HCT116 (cell line): Measurements from ENCODE around the gene ADAR. TPM values are rescaled to one million over a fixed set of nuclear protein-coding genes. Genes with fewer than 3 reads are reported as not detected.

Experiments used
- ATAC-seq: fragments of 200-7000 bp; cut with Tn5 transposase; 2 replicates; pipeline ENCODE4 v1.9.1; 2020; ENCODE audit warnings: mild to moderate bottlenecking, moderate library complexity
- BruUV-seq: library from RNA; stranded (reverse); fragments of 400-500 nt; replicated peaks from 2 replicates; lab custom pipeline; 2021; lab: Mats Ljungman, UMichigan
- CTCF ChIA-PET: fragments of 300-600 bp; sonication (Branson Sonifier 250); formaldehyde crosslinking; loops from one replicate; lab custom pipeline; 2021; ENCODE audit warnings: antibody characterized with exemption; lab: Charles Lee
- POLR2A ChIA-PET: fragments of 300-600, 350-600 bp; sonication (Branson Sonifier 250); formaldehyde crosslinking; loops from one replicate; lab custom pipeline; 2021; ENCODE audit warnings: antibody characterized with exemption; lab: Charles Lee
- RAD21 ChIA-PET, 2 experiments: fragments of 300-600 bp; sonication (Branson Sonifier 250); formaldehyde crosslinking; loops; one replicate each; lab custom pipeline; 2023; ENCODE audit warnings: low total read pairs in 2 of 2; ENCODE audit not compliant: uncharacterized antibody in 2 of 2, unreplicated experiment in 2 of 2, low non-redundant PET in 1 of 2; lab: Charles Lee
- DNase-seq: peaks from one replicate; pipeline ENCODE4 v3.0.0-alpha.2; 2010; ENCODE audit warnings: low read depth, low spot score
- H2AFZ ChIP-seq: fragments of 200-600 bp; shearing (Covaris generic), sonication (generic); 2 replicates; pipeline ENCODE4 v1.6.1; 2017; ENCODE audit warnings: low read depth, mixed run types, mixed read lengths, antibody characterized with exemption, low read length; ENCODE audit not compliant: poor library complexity, severe bottlenecking
- H3K27ac ChIP-seq: 2 replicates; pipeline ENCODE4 v1.5.1; 2012; ENCODE audit warnings: low read depth, low read length
- H3K27me3 ChIP-seq: fragments of 200-600 bp; sonication (generic); 2 replicates; pipeline ENCODE4 v1.6.1; 2016; ENCODE audit warnings: mixed run types, low read length, mixed read lengths; ENCODE audit not compliant: insufficient read depth
- H3K36me3 ChIP-seq, 2 experiments: fragments of 200-500 bp in 1 of 2; fragments of 200-600 bp in 1 of 2; sonication (Bioruptor generic) in 1 of 2; sonication (generic) in 1 of 2; 2 replicates each; pipeline versions ENCODE4 v1.5.1 to v1.6.1; 2014 to 2016; ENCODE audit warnings: low read length in 2 of 2, inconsistent platforms in 1 of 2, mixed read lengths in 1 of 2, mixed run types in 1 of 2; ENCODE audit not compliant: insufficient read depth in 2 of 2, control insufficient read depth in 1 of 2
- H3K4me1 ChIP-seq, 2 experiments: fragments of 200-600 bp in 1 of 2; sonication (generic) in 1 of 2; 2 replicates each; pipeline versions ENCODE4 v1.5.1 to v1.6.1; 2012 to 2017; ENCODE audit warnings: low read length in 2 of 2, inconsistent platforms in 1 of 2, mild to moderate bottlenecking in 1 of 2, mixed read lengths in 1 of 2, mixed run types in 1 of 2, moderate library complexity in 1 of 2; ENCODE audit not compliant: insufficient read depth in 2 of 2, control insufficient read depth in 1 of 2
- H3K4me2 ChIP-seq: fragments of 200-600 bp; sonication (generic); 2 replicates; pipeline ENCODE4 v1.6.1; 2017; ENCODE audit warnings: mixed run types, low read length, mixed read lengths
- H3K4me3 ChIP-seq, 2 experiments: fragments of 200-600 bp in 1 of 2; sonication (generic) in 1 of 2; replicated peaks in 1 of 2; 2 replicates each; pipeline ENCODE4 v1.5.1; 2011 to 2016; ENCODE audit warnings: low read length in 2 of 2, control low read depth in 1 of 2, low read depth in 1 of 2, mild to moderate bottlenecking in 1 of 2, mixed read lengths in 1 of 2, mixed run types in 1 of 2
- H3K79me2 ChIP-seq: fragments of 200-600 bp; sonication (generic); 2 replicates; pipeline ENCODE4 v1.6.1; 2017; ENCODE audit warnings: mild to moderate bottlenecking, mixed run types, low read length, moderate library complexity, mixed read lengths; ENCODE audit not compliant: insufficient read depth
- H3K9ac ChIP-seq: fragments of 200-600 bp; sonication (generic); 2 replicates; pipeline ENCODE4 v1.6.1; 2016; ENCODE audit warnings: low read length, mixed read lengths
- H3K9me2 ChIP-seq: fragments of 200-600 bp; sonication (generic), shearing (Covaris generic); 2 replicates; pipeline ENCODE4 v1.6.1; 2017; ENCODE audit warnings: mixed run types, mild to moderate bottlenecking, moderate library complexity; ENCODE audit not compliant: insufficient read depth
- H3K9me3 ChIP-seq, 2 experiments: fragments of 200-500 bp in 1 of 2; fragments of 200-600 bp in 1 of 2; sonication (Bioruptor generic) in 1 of 2; sonication (generic) in 1 of 2; 2 replicates each; pipeline ENCODE4 v1.6.1; 2014 to 2017; ENCODE audit warnings: low read length in 2 of 2, mixed read lengths in 2 of 2, inconsistent platforms in 1 of 2, low read depth in 1 of 2, mild to moderate bottlenecking in 1 of 2, mixed run types in 1 of 2, moderate library complexity in 1 of 2; ENCODE audit not compliant: control insufficient read depth in 1 of 2, insufficient read depth in 1 of 2
- H4K20me1 ChIP-seq: fragments of 200-600 bp; sonication (generic), shearing (Covaris generic); 2 replicates; pipeline ENCODE4 v1.6.1; 2017; ENCODE audit warnings: mixed run types, mild to moderate bottlenecking, moderate library complexity; ENCODE audit not compliant: insufficient read depth
- EZH2 ChIP-seq: fragments of 200-600 bp; sonication (generic); IDR thresholded peaks from 2 replicates; pipeline ENCODE4 v1.6.1; 2017; ENCODE audit warnings: antibody characterized with exemption, mixed run types
- FOSL1 ChIP-seq: IDR thresholded peaks from 2 replicates; pipeline ENCODE4 v1.6.1; 2012; ENCODE audit warnings: low read depth
- POLR2A ChIP-seq: IDR thresholded peaks from 2 replicates; pipeline ENCODE4 v1.7.0; 2011; ENCODE audit warnings: borderline replicate concordance; ENCODE audit not compliant: insufficient read depth, insufficient read length; ENCODE audit errors: extremely low read depth
- RAD21 ChIP-seq: IDR thresholded peaks from 2 replicates; pipeline ENCODE4 v1.6.1; 2012; ENCODE audit warnings: low read depth, mild to moderate bottlenecking
- REST ChIP-seq: IDR thresholded peaks from 2 replicates; pipeline ENCODE4 v1.6.1; 2012; ENCODE audit warnings: low read depth
- SIN3A ChIP-seq: IDR thresholded peaks from 2 replicates; pipeline ENCODE4 v1.6.1; 2012; ENCODE audit warnings: low read depth
- SRF ChIP-seq: IDR thresholded peaks from 2 replicates; pipeline ENCODE4 v1.6.1; 2012; ENCODE audit warnings: low read depth
- TCF7L2 ChIP-seq: IDR thresholded peaks from 2 replicates; pipeline ENCODE4 v1.7.0; 2011; ENCODE audit warnings: borderline replicate concordance, inconsistent platforms; ENCODE audit not compliant: insufficient read depth, insufficient read length; ENCODE audit errors: extremely low read depth
- intact Hi-C: fragments of 100-400 bp; cut with micrococcal nuclease; formaldehyde crosslinking; loops from 2 replicates; pipeline ENCODE4 v1.10.0; 2022
- total RNA-seq: library from RNA; stranded (reverse); gene quantifications from one replicate; pipeline ENCODE4 v1.2.1, GENCODE V29; 2021; ENCODE audit not compliant: unreplicated experiment

ADAR gene
- total RNA-seq, 1 experiment from 2014 or later, result 169 TPM

GRCh38 chr1:154594811-154595210 lies 13.2 kb downstream of the ADAR start:
- intact Hi-C loops, result no loop called here
- TF ChIP-seq SRF (no peak), REST (no peak), EZH2 (no peak)
- Histone ChIP-seq H2AFZ (no peak overlapping the region), H3K4me1 (no peaks in the 10 kb centered on the region), H3K9ac (no peak overlapping the region), H3K9me2 (no peaks in the 10 kb centered on the region), H3K79me2 (peaks cover 20% of the 10 kb centered on the region), H3K4me2 (no peak overlapping the region), H3K9me3 (no peaks in the 10 kb centered on the region), H3K4me3 (no peak overlapping the region), H3K27me3 (no peaks in the 10 kb centered on the region), H4K20me1 (peaks cover 4% of the 10 kb centered on the region; the same call in 1 of the 2 replicates), H3K27ac (no peak overlapping the region), H3K36me3 (peaks cover 60 to 72% of the 10 kb centered on the region in 2 experiments)
- no TSS peak for BruUV-seq
- ATAC-seq, result no peak
- CTCF ChIA-PET, result interaction anchor here (1.2 kb wide), 1 partner anchor 35 kb away, joined by 4 read pairs; no protein-coding TSS in a partner anchor
- RAD21 ChIA-PET, result no interaction called here
- POLR2A ChIA-PET, result no interaction called here
- DNase-seq, result no peak

GRCh38 chr1:154593390-154593789 lies 14.6 kb downstream of the ADAR start:
- Histone ChIP-seq H3K4me2 (no peak overlapping the region), H3K36me3 (peaks cover 68 to 83% of the 10 kb centered on the region in 2 experiments), H3K79me2 (peaks cover 6% of the 10 kb centered on the region; the same call in 1 of the 2 replicates), H3K27me3 (no peaks in the 10 kb centered on the region), H3K9ac (no peak overlapping the region), H2AFZ (no peak overlapping the region), H3K9me2 (no peaks in the 10 kb centered on the region), H3K9me3 (no peaks in the 10 kb centered on the region), H4K20me1 (no peaks in the 10 kb centered on the region), H3K4me3 (no peak overlapping the region), H3K27ac (no peak overlapping the region), H3K4me1 (no peaks in the 10 kb centered on the region)
- DNase-seq (no peak), ATAC-seq (no peak)
- CTCF ChIA-PET, result no interaction called here
- POLR2A ChIA-PET, result no interaction called here
- intact Hi-C loops, result no loop called here
- BruUV-seq, result no TSS peak
- TF ChIP-seq SIN3A, result no peak
- no peak for TF ChIP-seq RAD21
- no peak for TF ChIP-seq FOSL1
- no peak for TF ChIP-seq TCF7L2
- no peak for TF ChIP-seq POLR2A
- RAD21 ChIA-PET, result no interaction called here
